Motor neuron (in vitro differentiated cells): ENCODE results near the gene UGT1A10. TPM values are rescaled to one million over a fixed set of nuclear protein-coding genes. Genes with fewer than 3 reads are reported as not detected.

Experiments used
- ATAC-seq, 8 experiments: fragments of 200-7000 bp; cut with Tn5 transposase; replicated peaks in 6 of 8; 2 replicates each; pipeline ENCODE4 v1.8.0; 2021; ENCODE audit warnings: mild to moderate bottlenecking in 8 of 8, moderate library complexity in 8 of 8
- H3K27ac ChIP-seq, 2 donors: fragments of 250-450 bp; sonication (Bioruptor Pico); 2 replicates each; pipeline ENCODE4 v1.9.0; 2021; ENCODE audit warnings: antibody characterized with exemption in 2 of 2, mild to moderate bottlenecking in 2 of 2, moderate library complexity in 1 of 2
- H3K4me1 ChIP-seq, 2 donors: fragments of 250-450 bp; sonication (Bioruptor Pico); replicated peaks in 1 of 2; 2 replicates each; pipeline ENCODE4 v1.6.1; 2021; ENCODE audit warnings: antibody characterized with exemption in 2 of 2, mild to moderate bottlenecking in 2 of 2, moderate library complexity in 1 of 2
- H3K4me3 ChIP-seq, 5 donors: fragments of 250-450 bp; sonication (Bioruptor Pico); 2 replicates each; pipeline ENCODE4 v1.9.0; 2021; ENCODE audit warnings: antibody characterized with exemption in 5 of 5, mild to moderate bottlenecking in 5 of 5, moderate library complexity in 4 of 5
- WGBS, 10 experiments: fragments of 450-650 bp; shearing (Covaris generic); methylation state at CpG; one replicate each; pipeline ENCODE4 v1.0.0; 2022; 5-methylcytosine and 5-hydroxymethylcytosine counted together
- in situ Hi-C, 9 experiments: fragments of 400-800 bp; cut with MboI; loops; one replicate each; pipeline ENCODE4 v1.15.0; 2021; ENCODE audit warnings: low sequenced_read_pairs in 9 of 9, low pct_unique_long_range_greater_than_20kb in 2 of 9; ENCODE audit not compliant: unreplicated experiment in 9 of 9
- total RNA-seq, 8 experiments: library from RNA; unstranded; fragments of 300-600 nt; gene quantifications; 2 replicates each; pipeline versions ENCODE4 v1.2.3 to v1.2.4, GENCODE V29; 2022

The UGT1A10 gene
- total RNA-seq, 8 experiments from 2014 or later: 0.14 to 11.1 (median 0.40) TPM; not detected in 3

DNA sequence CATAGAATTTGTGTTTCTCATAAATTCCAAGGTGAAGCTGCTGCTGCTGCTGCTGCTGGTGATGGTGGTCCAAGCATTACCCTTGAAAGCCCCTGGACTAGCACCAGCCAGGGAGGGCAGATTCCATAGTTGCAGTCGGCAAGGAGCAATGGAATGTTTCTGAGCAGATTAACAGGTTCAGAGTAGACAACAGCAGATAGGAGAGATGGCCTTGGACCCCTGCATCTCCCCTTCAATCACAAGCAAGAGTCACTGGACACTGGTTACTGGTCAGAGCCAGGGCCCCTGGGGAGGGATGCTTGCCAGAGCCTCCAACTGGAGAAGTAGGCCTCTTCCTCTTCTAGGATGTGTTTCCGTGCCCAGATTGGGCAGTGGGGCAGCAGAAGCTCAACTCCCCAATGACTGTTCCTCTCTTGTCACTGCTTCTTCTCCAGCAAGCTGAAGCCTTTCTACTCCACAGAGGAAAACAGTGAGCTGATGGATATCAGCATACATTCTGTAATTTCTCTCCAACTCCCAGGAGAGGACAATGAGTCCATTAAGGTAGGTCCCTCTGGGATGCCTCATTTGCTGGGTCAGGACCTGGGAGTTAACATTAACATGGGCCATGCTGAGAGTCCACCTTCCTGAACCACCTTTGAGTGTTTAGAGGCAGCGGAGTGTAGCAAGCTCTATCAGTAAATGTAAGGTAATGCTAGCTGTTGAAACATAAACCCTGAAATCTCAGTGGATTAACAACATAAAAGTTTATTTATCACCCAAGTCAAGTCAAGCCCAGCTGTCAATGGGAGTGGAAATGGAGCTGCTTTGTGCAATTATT lies 177.2 kb downstream of the UGT1A10 start:
- H3K4me1 ChIP-seq: peaks cover 0 to 6% of the 10 kb centered on the region in 2 donors
- ATAC-seq: no peak
- in situ Hi-C loops: no loop called here
- no peak overlapping the region for H3K27ac ChIP-seq
- no peak overlapping the region for H3K4me3 ChIP-seq
- 20 to 100% (median 80%) methylated on average over 1 to 3 of the region's 3 CpGs; no CpG with 5 or more reads in 5 of the 10 experiments for WGBS, 10 experiments

DNA sequence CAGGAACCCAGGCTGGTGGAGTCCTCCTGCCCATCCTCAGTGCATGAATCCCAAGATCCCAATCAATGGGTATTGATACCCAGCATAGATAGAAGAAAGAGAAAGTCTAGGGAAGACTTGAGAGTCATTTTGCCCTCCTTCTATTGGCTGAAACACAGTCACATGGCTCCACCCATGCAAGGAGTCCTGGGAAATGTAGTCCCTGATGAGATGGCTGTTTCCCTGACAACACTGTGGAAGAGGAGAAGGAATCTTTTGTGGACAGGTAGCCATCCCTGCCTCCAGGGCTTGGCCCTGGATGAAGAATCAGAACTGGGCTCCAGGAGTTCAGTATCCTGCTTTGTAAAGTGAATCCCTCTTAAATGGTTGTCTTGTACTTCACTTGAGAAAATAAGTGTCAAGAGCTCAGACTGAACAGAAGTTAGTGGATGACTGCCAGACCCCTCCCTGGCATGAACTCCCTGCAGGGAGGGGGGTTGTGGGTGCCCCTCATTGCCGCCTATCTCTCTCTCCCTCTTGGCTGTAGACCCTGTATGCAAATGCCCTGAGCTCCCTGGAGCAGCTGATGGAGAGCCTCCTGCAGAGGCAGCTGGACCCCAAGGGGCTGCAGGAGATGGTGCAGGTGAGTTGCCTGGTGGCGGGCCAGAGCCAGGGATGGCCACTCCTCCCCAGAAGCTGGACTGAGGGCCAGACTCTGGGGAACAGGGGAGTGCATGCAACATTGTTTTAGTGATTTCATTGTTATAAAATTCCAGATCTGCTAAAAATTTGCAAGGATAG lies 178.0 kb downstream of the UGT1A10 start:
- 40 to 80% methylated on average over 1 of the region's 2 CpGs; no CpG with 5 or more reads in 8 of the 10 experiments for WGBS, 10 experiments
- no peak overlapping the region for H3K4me3 ChIP-seq
- ATAC-seq: peak in 3 of 8 experiments; percentile 21 to 71 (median 50)
- no peak overlapping the region for H3K27ac ChIP-seq
- H3K4me1 ChIP-seq: peaks cover 0 to 6% of the 10 kb centered on the region in 2 donors
- in situ Hi-C loops: no loop called here

DNA sequence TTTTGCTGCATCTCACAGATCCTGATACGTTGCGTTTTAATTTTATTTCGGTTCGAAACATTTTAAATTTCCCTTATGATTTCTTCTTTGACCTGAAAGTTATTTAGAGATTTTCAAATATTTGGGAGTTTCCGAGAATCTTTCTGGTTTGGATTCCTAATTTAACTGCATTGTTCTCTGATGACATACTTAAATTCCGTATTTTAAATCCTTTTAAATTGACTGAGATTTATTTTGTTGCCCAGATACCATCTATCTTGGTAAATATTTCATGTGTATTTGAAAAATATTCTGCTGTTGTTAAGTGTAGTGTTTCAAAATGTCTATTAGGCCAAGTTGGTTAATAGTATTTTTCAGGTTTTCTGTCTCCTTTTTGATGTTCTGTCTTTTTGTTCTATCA lies 179.6 kb downstream of the UGT1A10 start:
- in situ Hi-C loops: no loop called here
- H3K4me1 ChIP-seq: peaks cover 0 to 6% of the 10 kb centered on the region in 2 donors
- no peak for ATAC-seq
- WGBS, 10 experiments: 26 to 100% (median 80%) methylated on average over 2 to 6 of the region's 6 CpGs
- no peak overlapping the region for H3K27ac ChIP-seq
- no peak overlapping the region for H3K4me3 ChIP-seq

DNA sequence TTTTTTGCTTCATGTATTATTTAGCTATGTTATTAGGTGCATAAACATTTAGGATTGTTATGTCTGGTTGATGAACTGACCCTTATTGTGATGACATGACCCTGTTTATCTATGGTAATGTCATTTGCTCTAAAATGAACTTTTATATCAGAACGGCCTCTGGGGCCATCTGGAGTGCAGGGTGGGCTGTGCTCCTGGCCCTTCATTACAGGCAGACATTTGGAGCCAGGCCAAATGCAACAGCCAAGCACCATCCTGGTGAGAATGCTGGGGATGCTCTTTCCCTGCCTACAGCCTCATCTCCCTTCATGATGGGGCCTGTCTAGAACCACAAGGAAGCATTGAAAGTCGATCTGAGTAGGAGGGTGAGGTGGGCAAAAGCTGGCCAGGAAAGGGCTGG lies 180.1 kb downstream of the UGT1A10 start:
- Histone ChIP-seq H3K4me1 (peaks cover 0 to 6% of the 10 kb centered on the region in 2 donors), H3K27ac (no peak overlapping the region), H3K4me3 (no peak overlapping the region)
- 0 to 63% (median 37%) methylated on average over 1 to 2 of the region's 2 CpGs; no CpG with 5 or more reads in 5 of the 10 experiments for WGBS, 10 experiments
- peak in 1 of 8 experiments; percentile 47 for ATAC-seq
- in situ Hi-C loops: no loop called here

DNA sequence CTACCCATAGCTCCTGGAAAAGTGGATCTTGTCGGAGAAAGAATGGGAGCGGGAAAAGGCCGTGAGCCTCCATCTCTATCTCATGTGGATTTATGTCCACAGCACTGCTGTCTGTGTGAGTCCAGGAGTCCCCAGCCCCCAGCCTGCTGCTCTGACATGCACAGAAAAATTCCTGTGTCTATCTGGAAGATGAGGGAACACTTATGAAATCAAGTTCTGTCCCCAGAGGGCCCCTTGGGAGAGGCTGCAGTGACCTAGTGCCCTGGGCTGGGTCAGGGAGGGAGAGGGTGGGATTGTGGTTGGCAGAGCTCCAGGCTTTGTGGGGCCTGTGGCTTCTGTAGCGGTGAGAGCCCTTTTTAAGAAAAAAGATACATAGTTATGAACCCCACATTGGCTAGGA lies 180.5 kb downstream of the UGT1A10 start:
- no peak overlapping the region for H3K27ac ChIP-seq
- peak in 1 of 8 experiments; percentile 4 for ATAC-seq
- in situ Hi-C loops: no loop called here
- peaks cover 0 to 6% of the 10 kb centered on the region in 2 donors for H3K4me1 ChIP-seq
- H3K4me3 ChIP-seq: no peak overlapping the region
- WGBS, 10 experiments: 17 to 89% (median 51%) methylated on average over 1 to 4 of the region's 4 CpGs; no CpG with 5 or more reads in 6 of the 10 experiments

DNA sequence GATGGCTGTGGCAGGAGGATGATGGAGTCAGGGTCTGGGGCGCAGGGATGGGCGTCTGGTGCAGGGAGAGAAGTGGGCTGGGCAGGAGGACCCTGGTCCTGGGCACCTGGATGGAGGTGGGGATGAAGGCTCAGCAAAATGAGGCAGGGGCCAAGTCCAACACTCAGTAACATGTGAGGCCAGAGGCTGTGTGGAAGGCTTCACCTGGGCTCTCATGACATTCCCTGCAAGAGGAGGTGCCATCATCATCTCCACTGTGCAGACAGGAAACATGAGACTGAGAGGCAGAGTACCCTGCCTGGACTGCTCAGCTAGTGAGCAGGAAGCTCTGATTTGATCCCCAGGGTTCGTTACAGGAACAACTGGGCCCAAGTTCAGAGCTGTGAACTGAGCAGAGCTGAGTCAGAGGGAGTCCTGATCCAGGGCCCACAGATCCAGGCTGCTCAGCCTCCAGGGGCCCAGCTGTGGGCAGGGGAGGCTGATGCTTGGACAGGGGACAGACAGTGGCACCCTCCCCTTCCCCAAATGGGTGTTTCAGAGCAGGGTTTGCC lies 181.2 kb downstream of the UGT1A10 start:
- WGBS, 10 experiments: 52 to 100% (median 57%) methylated on average over 2 to 3 of the region's 3 CpGs; no CpG with 5 or more reads in 7 of the 10 experiments
- Histone ChIP-seq H3K4me3 (no peak overlapping the region), H3K4me1 (peaks cover 0 to 6% of the 10 kb centered on the region in 2 donors), H3K27ac (no peak overlapping the region)
- in situ Hi-C loops: no loop called here
- ATAC-seq: peak in 1 of 8 experiments; percentile 11

DNA sequence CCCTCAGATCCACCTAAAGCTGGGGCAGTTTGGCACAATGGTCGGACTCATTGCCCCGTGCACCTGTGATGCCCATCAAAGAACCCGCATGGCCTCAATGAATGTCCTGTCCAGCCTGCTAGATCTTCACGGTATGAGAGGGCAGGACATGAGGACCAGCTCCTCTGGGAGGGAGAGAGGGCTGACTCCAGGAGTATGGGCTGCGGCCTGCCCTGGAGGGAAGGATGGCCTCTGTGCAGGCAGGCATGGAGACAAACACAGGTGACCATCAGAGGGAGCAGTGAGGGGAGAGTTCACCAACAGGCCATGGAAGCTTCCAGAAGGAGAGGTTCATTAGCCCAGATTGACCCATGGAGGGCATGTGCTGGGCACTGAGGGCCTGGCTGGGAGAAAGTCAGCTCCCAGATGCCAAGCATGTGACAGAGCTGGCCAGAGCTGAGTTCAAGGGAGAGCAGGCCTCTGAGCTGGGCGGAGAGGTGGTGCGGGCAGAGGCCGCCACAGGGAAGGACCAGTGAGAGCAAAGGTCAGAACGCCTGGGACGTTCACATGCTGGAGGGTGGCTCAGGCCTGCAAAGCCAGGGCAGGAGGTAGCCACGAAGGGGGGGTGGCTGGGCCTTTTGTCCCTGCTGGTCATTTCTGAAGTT lies 181.9 kb downstream of the UGT1A10 start:
- 17 to 100% (median 81%) methylated on average over 1 to 7 of the region's 11 CpGs; no CpG with 5 or more reads in 4 of the 10 experiments for WGBS, 10 experiments
- no peak overlapping the region for H3K4me3 ChIP-seq
- ATAC-seq: no peak
- no peak overlapping the region for H3K27ac ChIP-seq
- in situ Hi-C loops: no loop called here
- peaks cover 0 to 6% of the 10 kb centered on the region in 2 donors for H3K4me1 ChIP-seq

DNA sequence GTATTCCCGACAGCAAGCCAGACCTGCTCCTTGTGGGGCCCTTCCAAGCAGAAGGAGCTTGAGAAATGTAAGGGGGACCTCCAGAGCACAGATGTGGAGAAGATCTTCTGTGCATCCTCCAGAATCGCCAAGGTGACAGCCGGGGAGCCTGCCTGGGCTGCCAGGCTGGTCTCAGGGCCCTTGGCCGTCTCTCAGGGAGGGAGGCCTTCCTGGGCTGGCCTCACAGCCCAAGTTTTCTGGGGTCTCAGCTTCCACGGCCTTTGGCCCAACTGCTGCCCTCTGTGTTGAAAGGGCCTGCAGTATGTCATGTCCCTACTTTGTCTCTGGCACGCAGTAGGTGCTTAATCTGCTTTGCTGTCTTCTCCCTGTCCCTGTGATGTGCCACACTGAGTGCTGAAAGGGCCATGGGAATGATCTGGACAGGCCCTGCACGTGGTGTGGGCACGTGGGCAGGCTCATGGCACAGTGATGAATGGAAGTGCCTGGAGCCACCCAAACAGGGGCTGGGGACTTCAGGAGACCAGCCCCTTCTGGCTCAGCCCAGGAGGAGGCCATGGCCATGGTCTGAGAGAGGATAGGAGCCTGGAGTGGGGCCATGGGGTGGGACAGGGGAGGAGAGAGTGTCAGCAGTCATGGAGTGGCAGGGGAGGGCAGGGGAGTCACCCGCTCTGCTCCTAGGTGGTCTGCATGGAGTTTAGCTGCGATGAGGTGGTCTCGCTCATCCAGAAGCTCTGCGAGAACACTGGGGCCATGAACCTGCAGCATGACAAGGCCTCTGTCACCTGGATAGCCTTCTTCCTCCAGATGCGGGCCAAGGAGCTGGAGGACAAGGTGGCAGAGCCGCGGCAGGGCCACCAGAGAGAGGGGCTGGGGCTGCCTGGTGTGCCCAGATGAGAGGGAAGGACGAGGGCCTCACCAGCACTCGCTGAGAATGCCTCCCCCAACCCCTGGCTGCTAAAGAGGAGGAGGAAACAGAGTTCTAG lies 182.7 kb downstream of the UGT1A10 start:
- Histone ChIP-seq H3K4me3 (no peak overlapping the region), H3K27ac (no peak overlapping the region), H3K4me1 (peaks cover 0 to 6% of the 10 kb centered on the region in 2 donors)
- in situ Hi-C loops: no loop called here
- no peak for ATAC-seq
- WGBS, 10 experiments: 25 to 100% (median 60%) methylated on average over 1 to 3 of the region's 17 CpGs; no CpG with 5 or more reads in 3 of the 10 experiments

DNA sequence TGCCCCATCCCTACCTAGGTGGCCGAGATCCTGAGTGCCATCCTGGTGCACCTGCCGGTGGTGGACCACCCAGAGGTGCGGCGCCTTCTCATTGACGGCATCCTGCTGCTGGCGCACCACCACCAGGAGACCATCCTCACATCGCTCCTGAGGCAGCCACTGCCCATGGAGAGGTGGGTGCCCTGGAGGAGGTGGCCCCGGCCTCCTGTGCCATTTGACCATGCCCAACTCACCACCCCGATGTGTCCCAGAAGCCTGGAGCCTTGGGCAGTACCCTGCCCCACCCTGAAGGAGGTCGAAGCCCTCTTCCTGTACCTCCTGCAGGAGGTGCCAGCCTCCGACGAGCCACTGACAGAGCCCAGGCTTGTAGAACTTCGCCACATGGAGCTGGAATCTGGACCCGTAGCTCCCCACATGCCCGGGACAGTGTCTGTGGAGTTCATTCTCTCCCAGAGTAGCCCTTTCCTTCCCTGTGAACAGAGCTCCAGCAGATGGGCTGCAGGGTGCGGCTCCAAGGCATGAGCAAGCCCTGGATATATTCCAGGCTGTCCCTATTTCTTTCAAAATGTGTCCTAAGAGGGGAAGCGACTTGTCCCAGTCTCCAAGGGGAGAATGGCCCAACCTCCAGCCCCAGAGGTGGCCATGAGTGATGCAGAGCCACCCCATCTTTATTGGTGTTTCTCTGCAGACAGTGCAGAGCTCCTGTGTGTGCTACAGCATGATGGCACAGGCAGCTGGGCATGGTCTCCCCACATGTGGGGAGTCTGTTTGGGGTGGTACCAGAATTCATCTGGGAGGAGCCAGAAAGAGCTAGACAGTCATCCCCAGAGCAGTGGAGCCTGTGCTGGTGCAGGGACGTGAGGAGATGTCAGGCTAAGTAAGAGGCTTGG lies 183.9 kb downstream of the UGT1A10 start:
- no peak overlapping the region for H3K27ac ChIP-seq
- WGBS, 10 experiments: 0 to 50% (median 15%) methylated on average over 1 to 3 of the region's 18 CpGs; no CpG with 5 or more reads in 6 of the 10 experiments
- no peak overlapping the region for H3K4me3 ChIP-seq
- in situ Hi-C loops: no loop called here
- H3K4me1 ChIP-seq: peaks cover 0 to 6% of the 10 kb centered on the region in 2 donors
- peak in 3 of 8 experiments; percentile 44 to 83 (median 72) for ATAC-seq

DNA sequence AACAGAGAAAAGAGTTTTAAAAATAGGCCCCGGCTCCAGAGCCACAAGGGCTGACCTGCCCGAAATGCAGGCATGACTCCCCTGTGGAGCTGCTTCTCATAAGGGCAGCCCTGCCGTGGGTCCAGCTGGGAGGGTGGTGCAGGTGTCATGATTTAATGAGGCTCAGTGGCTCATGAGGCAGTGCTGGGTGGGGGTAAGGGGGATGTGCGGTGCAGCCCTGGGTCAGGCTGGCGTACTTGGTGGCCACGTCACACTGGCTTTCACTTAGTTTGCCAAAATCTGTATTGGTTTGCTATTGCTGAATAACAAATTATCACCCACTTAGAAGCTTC lies 184.5 kb downstream of the UGT1A10 start:
- H3K27ac ChIP-seq: no peak overlapping the region
- in situ Hi-C loops: no loop called here
- no peak for ATAC-seq
- H3K4me3 ChIP-seq: no peak overlapping the region
- H3K4me1 ChIP-seq: peaks cover 0 to 6% of the 10 kb centered on the region in 2 donors
- 76 to 80% (median 80%) methylated on average over 1 to 4 of the region's 6 CpGs; no CpG with 5 or more reads in 7 of the 10 experiments for WGBS, 10 experiments

DNA sequence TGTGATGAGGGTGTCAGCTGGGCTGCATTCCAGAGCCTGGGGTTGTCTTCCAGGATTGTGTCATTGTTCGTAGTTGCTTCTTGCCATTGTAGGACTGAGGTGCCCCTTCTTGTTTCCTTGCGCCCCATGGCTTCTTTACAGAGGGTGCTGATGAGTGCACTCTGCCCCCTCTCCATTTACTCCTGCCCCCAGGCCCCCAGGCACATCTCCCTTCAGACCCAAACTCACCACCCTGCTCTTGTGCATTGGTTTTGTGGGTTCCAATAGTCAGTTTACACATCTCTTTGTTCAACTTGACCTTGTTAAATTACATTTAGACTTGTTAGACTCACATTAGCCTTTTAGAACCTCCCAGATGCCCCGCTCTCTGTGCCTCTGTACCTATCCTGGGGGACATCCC lies 184.9 kb downstream of the UGT1A10 start:
- ATAC-seq: no peak
- in situ Hi-C loops: no loop called here
- Histone ChIP-seq H3K4me1 (peaks cover 0 to 6% of the 10 kb centered on the region in 2 donors), H3K27ac (no peak overlapping the region), H3K4me3 (no peak overlapping the region)
- WGBS, 10 experiments: 80 to 100% (median 100%) methylated on average over 1 of the region's 3 CpGs; no CpG with 5 or more reads in 7 of the 10 experiments
